CD4-positive, alpha-beta T cell (primary cell): ENCODE results near the gene IER2. TPM values are rescaled to one million over a fixed set of nuclear protein-coding genes. Genes with fewer than 3 reads are reported as not detected.

Experiments used
- ATAC-seq: fragments of 200-7000 bp; cut with Tn5 transposase; one replicate; pipeline ENCODE4 v1.10.0; 2022; ENCODE audit warnings: mild to moderate bottlenecking; ENCODE audit not compliant: poor library complexity
- CTCF ChIA-PET: fragments of 350-600 bp; sonication (Branson Sonifier 250); formaldehyde crosslinking; loops from one replicate; lab custom pipeline; 2021; ENCODE audit warnings: antibody characterized with exemption, inconsistent platforms; lab: Charles Lee
- POLR2A ChIA-PET: fragments of 350-600 bp; sonication (Branson Sonifier 250); formaldehyde crosslinking; loops from one replicate; lab custom pipeline; 2021; ENCODE audit warnings: antibody characterized with exemption, inconsistent platforms; lab: Charles Lee
- DNase-seq, 14 experiments: peaks; one replicate each; pipeline ENCODE4 v3.0.0-alpha.2; 2013 to 2020; ENCODE audit warnings: mixed read lengths in 2 of 14
- H3K27ac ChIP-seq, 2 donors: one replicate each; pipeline versions ENCODE4 v1.5.1 to v1.7.0; 2013; ENCODE audit warnings: low read length in 2 of 2, low read depth in 1 of 2, mild to moderate bottlenecking in 1 of 2
- H3K27me3 ChIP-seq, 2 experiments: 1 replicate in 1 of 2; 2 replicates in 1 of 2; pipeline versions ENCODE4 v1.6.1 to v1.7.0; 2013; ENCODE audit warnings: low read length in 2 of 2, control low read depth in 1 of 2, mild to moderate bottlenecking in 1 of 2, moderate library complexity in 1 of 2; ENCODE audit not compliant: insufficient read depth in 2 of 2, control insufficient read depth in 1 of 2
- H3K36me3 ChIP-seq: one replicate; pipeline ENCODE4 v1.6.1; 2013; ENCODE audit warnings: low read length, control low read depth; ENCODE audit not compliant: insufficient read depth
- H3K4me1 ChIP-seq: one replicate; pipeline ENCODE4 v1.6.1; 2013; ENCODE audit warnings: low read length, control low read depth; ENCODE audit not compliant: insufficient read depth
- H3K4me3 ChIP-seq: one replicate; pipeline ENCODE4 v1.5.1; 2013; ENCODE audit warnings: mild to moderate bottlenecking, low read length, moderate library complexity
- H3K9me3 ChIP-seq, 2 experiments: 1 replicate in 1 of 2; 2 replicates in 1 of 2; pipeline versions ENCODE4 v1.6.1 to v1.7.0; 2013; ENCODE audit warnings: low read length in 2 of 2, mild to moderate bottlenecking in 2 of 2, control low read depth in 1 of 2, moderate library complexity in 1 of 2; ENCODE audit not compliant: control insufficient read depth in 1 of 2, insufficient read depth in 1 of 2
- H3K27ac Mint-ChIP-seq: one replicate; pipeline ENCODE4 v1.8.0; 2020; ENCODE audit warnings: mixed read lengths
- H3K27me3 Mint-ChIP-seq: one replicate; pipeline ENCODE4 v1.8.0; 2021; ENCODE audit warnings: mixed read lengths
- H3K36me3 Mint-ChIP-seq: one replicate; pipeline ENCODE4 v1.8.0; 2021; ENCODE audit warnings: low read depth, mixed read lengths
- H3K4me1 Mint-ChIP-seq: one replicate; pipeline ENCODE4 v1.8.0; 2021; ENCODE audit warnings: low read depth, mixed read lengths
- H3K4me3 Mint-ChIP-seq: one replicate; pipeline ENCODE4 v1.8.0; 2020; ENCODE audit warnings: mild to moderate bottlenecking, mixed read lengths
- H3K9me3 Mint-ChIP-seq: one replicate; pipeline ENCODE4 v1.8.0; 2020; ENCODE audit warnings: mixed read lengths
- CTCF ChIP-seq: fragments of 200-600 bp; IDR thresholded peaks from one replicate; pipeline ENCODE4 v1.8.0; 2022; ENCODE audit warnings: antibody characterized with exemption, mild to moderate bottlenecking
- intact Hi-C, 2 experiments: fragments of 100-400 bp; cut with DNase I in 1 of 2; cut with micrococcal nuclease in 1 of 2; formaldehyde crosslinking; loops; one replicate each; pipeline versions ENCODE4 v1.15.1 to v1.9.0; 2023 to 2025; cut with DNase I, micrococcal nuclease
- total RNA-seq, 174 experiments: library from RNA in 2 of 174; stranded (reverse) in 2 of 174; gene quantifications; one replicate each; pipeline ENCODE4 v1.2.3 and lab custom pipeline; 2021 to 2026

The IER2 gene
- total RNA-seq, 2 experiments from 2014 or later, result 254 to 255 TPM

GRCh38 chr19:13134626-13135025, 15.6 kb upstream of the IER2 start:
- Mint-ChIP-seq H3K27ac (no peak overlapping the region), H3K27me3 (no peaks in the 10 kb centered on the region), H3K36me3 (peaks cover 30% of the 10 kb centered on the region), H3K4me3 (no peak overlapping the region), H3K4me1 (peaks cover 20% of the 10 kb centered on the region), H3K9me3 (no peaks in the 10 kb centered on the region)
- Histone ChIP-seq H3K27ac (no peak overlapping the region), H3K36me3 (peaks cover 40% of the 10 kb centered on the region), H3K9me3 (no peaks in the 10 kb centered on the region), H3K4me1 (peaks cover 24% of the 10 kb centered on the region), H3K27me3 (no peaks in the 10 kb centered on the region), H3K4me3 (no peak overlapping the region)
- DNase-seq (no peak), ATAC-seq (no peak)
- intact Hi-C loops, result no loop called here
- no peak for TF ChIP-seq CTCF
- POLR2A ChIA-PET, result no interaction called here
- CTCF ChIA-PET, result no interaction called here

DNA sequence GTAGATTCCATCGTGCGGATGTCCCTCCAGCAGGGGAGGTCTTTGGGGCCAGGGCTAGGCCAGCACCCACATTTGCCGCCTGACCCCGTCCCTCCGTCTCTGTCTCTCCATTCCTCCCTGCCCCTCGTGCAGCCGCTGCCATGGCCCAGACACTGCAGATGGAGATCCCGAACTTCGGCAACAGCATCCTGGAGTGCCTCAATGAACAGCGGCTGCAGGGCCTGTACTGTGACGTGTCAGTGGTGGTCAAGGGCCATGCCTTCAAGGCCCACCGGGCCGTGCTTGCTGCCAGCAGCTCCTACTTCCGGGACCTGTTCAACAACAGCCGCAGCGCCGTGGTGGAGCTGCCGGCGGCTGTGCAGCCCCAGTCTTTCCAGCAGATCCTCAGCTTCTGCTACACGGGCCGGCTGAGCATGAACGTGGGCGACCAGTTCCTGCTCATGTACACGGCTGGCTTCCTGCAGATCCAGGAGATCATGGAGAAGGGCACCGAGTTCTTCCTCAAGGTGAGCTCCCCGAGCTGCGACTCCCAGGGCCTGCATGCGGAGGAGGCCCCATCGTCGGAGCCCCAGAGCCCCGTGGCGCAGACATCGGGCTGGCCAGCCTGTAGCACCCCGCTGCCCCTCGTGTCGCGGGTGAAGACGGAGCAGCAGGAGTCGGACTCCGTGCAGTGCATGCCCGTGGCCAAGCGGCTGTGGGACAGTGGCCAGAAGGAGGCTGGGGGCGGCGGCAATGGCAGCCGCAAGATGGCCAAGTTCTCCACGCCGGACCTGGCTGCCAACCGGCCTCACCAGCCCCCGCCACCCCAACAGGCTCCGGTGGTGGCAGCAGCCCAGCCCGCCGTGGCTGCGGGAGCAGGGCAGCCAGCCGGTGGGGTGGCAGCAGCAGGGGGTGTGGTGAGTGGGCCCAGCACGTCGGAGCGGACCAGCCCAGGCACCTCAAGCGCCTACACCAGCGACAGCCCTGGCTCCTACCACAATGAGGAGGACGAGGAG, 14.8 kb upstream of the IER2 start:
- H3K27me3 Mint-ChIP-seq, result no peaks in the 10 kb centered on the region
- ATAC-seq, result no peak

DNA sequence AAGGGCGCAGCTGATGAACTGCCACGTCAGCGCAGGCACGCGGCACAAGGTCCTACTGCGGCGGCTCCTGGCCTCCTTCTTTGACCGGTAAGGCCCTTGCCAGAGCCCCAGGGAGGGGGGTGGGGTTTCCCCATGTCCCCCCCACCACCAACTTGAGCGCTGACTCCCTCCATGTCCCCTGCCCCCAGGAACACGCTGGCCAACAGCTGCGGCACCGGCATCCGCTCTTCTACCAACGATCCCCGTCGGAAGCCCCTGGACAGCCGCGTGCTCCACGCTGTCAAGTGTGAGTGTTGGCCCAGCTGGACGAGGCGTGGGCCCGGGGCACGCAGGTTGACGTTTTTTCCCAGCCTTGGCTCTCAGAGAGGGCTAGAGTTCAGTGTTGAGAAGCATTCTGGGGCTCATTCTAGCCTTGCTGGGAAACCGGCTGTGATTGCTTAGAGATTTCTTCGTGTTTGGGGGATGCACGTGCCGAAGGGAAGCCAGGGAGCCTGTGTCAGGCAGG, 12.9 kb upstream of the IER2 start:
- ATAC-seq (no peak), DNase-seq (no peak)
- no peak overlapping the region for H3K4me3 ChIP-seq
- H3K9me3 ChIP-seq, result no peaks in the 10 kb centered on the region
- intact Hi-C loops, result no loop called here
- no peaks in the 10 kb centered on the region for H3K27me3 ChIP-seq
- Mint-ChIP-seq H3K27ac (no peak overlapping the region), H3K4me1 (peaks cover 14% of the 10 kb centered on the region), H3K27me3 (no peaks in the 10 kb centered on the region), H3K36me3 (peaks cover 36% of the 10 kb centered on the region), H3K4me3 (no peak overlapping the region), H3K9me3 (no peaks in the 10 kb centered on the region)
- H3K4me1 ChIP-seq, result peaks cover 12% of the 10 kb centered on the region
- ChIA-PET POLR2A (no interaction called here), CTCF (interaction anchor here (0.6 kb wide), 1 partner anchor 773 kb away, joined by 4 read pairs; no protein-coding TSS in a partner anchor)
- no peak overlapping the region for H3K27ac ChIP-seq
- peaks cover 42% of the 10 kb centered on the region for H3K36me3 ChIP-seq
- TF ChIP-seq CTCF, result no peak

More for the DNA sequence above, 14.8 kb upstream of the IER2 start:
- peaks cover 32% of the 10 kb centered on the region for H3K36me3 Mint-ChIP-seq
- Histone ChIP-seq H3K4me3 (no peak overlapping the region), H3K27me3 (no peaks in the 10 kb centered on the region), H3K27ac (no peak overlapping the region), H3K36me3 (peaks cover 42% of the 10 kb centered on the region), H3K9me3 (no peaks in the 10 kb centered on the region), H3K4me1 (peaks cover 24% of the 10 kb centered on the region)
- POLR2A ChIA-PET, result no interaction called here
- H3K27ac Mint-ChIP-seq, result no peak overlapping the region
- no peaks in the 10 kb centered on the region for H3K9me3 Mint-ChIP-seq
- CTCF ChIA-PET, result no interaction called here
- peaks cover 20% of the 10 kb centered on the region for H3K4me1 Mint-ChIP-seq
- intact Hi-C loops, result no loop called here
- no peak overlapping the region for H3K4me3 Mint-ChIP-seq
- TF ChIP-seq CTCF, result no peak
- DNase-seq, result no peak
